ENCODE results near the gene MTHFS.

GRCh38 chr15:79901958-79902357, 5.1 kb upstream of the MTHFS start:
- TF ChIP-seq POLR2A (IDR thresholded peaks at IDR 0.05): no peak
- TF ChIP-seq CTCF (IDR thresholded peaks at IDR 0.05): no peak
